Kidney (tissue), 14 donors: ENCODE results near the gene CCDC92B. TPM values are rescaled to one million over a fixed set of nuclear protein-coding genes. Genes with fewer than 3 reads are reported as not detected.

Experiments
- DNase-seq, 5 donors: peaks; one replicate each; pipeline ENCODE4 v3.0.0-alpha.2; 2013 to 2020
- FAIRE-seq: peaks from 2 replicates; lab custom pipeline; 2012; peaks lifted over from hg19 to GRCh38; lab: Jason Lieb, UNC
- H3K27ac ChIP-seq, 2 donors: one replicate each; pipeline ENCODE4 v1.7.0; 2013; ENCODE audit warnings: low read depth in 2 of 2, low read length in 2 of 2, inconsistent platforms in 1 of 2
- H3K27me3 ChIP-seq: one replicate; pipeline ENCODE4 v1.7.1; 2013; ENCODE audit warnings: low read length, inconsistent platforms; ENCODE audit not compliant: control insufficient read depth, insufficient read depth
- H3K36me3 ChIP-seq, 3 donors: one replicate each; pipeline versions ENCODE4 v1.7.0 to v1.7.1; 2013; ENCODE audit warnings: low read length in 3 of 3, control low read depth in 1 of 3, inconsistent platforms in 1 of 3; ENCODE audit not compliant: insufficient read depth in 3 of 3, control insufficient read depth in 2 of 3
- H3K4me1 ChIP-seq, 3 donors: one replicate each; pipeline versions ENCODE4 v1.7.0 to v1.7.1; 2013; ENCODE audit warnings: low read length in 3 of 3, inconsistent platforms in 1 of 3, low read depth in 1 of 3; ENCODE audit not compliant: control insufficient read depth in 2 of 3, insufficient read depth in 2 of 3
- H3K4me3 ChIP-seq, 3 donors: one replicate each; pipeline versions ENCODE4 v1.7.0 to v1.8.1; 2013; ENCODE audit warnings: low read length in 3 of 3, control low read depth in 1 of 3, inconsistent platforms in 1 of 3
- H3K9ac ChIP-seq, 3 donors: one replicate each; pipeline versions ENCODE4 v1.7.0 to v1.7.1; 2013; ENCODE audit warnings: low read length in 3 of 3, control low read depth in 1 of 3, inconsistent platforms in 1 of 3
- H3K9me3 ChIP-seq, 3 donors: one replicate each; pipeline versions ENCODE4 v1.7.0 to v1.7.1; 2013; ENCODE audit warnings: low read length in 3 of 3, control low read depth in 1 of 3, inconsistent platforms in 1 of 3; ENCODE audit not compliant: control insufficient read depth in 2 of 3, insufficient read depth in 1 of 3
- CTCF ChIP-seq: IDR thresholded peaks from 3 replicates; pipeline ENCODE4 v1.5.1; 2012; ENCODE audit warnings: mild to moderate bottlenecking, moderate library complexity, borderline replicate concordance; ENCODE audit not compliant: insufficient read depth; ENCODE audit errors: extremely low read depth
- intact Hi-C: fragments of 100-400 bp; cut with DNase I; formaldehyde crosslinking; loops from one replicate; pipeline ENCODE4 v1.11.1; 2022
- polyA plus RNA-seq: library from polyadenylated mRNA; stranded (reverse); fragments of 350-450 nt; fragmentation: Illumina TruSeq; extraction: RNeasy Lipid Tissue Mini Kit (QIAGEN cat#74804); gene quantifications from one replicate; pipeline ENCODE4 v1.2.3, GENCODE V29; 2014; ENCODE audit warnings: low read depth, low replicate concordance; ENCODE audit not compliant: insufficient read depth
- total RNA-seq: library from RNA; stranded (reverse); fragmentation: NEBNext Ultra II Directional; extraction: Animal tissue kit (Norgen Biotek cat#: 25700); gene quantifications from one replicate; pipeline ENCODE4 v1.2.1, GENCODE V29; 2021
- donor health status: control.
- donor health status: control.
- donor health status: control.
- donor health status: control.
- donor health status: control.
- donor health status: DM: yes; HTN: yes; CAD: no.
- donor health status: Normal renal cell carcinoma (clear cell type).

CCDC92B gene
- total and polyA plus RNA-seq, 2 donors from 2014 or later: 0.11 to 1.0 TPM

- H3K9me3 ChIP-seq: no peaks in the 10 kb centered on the region
- DNase-seq (no peak), FAIRE-seq (no peak)
- H3K4me1 ChIP-seq: peaks cover 0 to 3% (median 0%) of the 10 kb centered on the region in 3 donors
- H3K4me3 ChIP-seq: no peak overlapping the region
- no peaks in the 10 kb centered on the region for H3K27me3 ChIP-seq
- intact Hi-C loops: no loop called here
- no peak overlapping the region for H3K27ac ChIP-seq
- no peaks in the 10 kb centered on the region for H3K36me3 ChIP-seq
- no peak for TF ChIP-seq CTCF
- H3K9ac ChIP-seq: no peak overlapping the region
These were observed 30.8 kb upstream of the CCDC92B start for GRCh38 chr17:2780256-2780655.

GRCh38 chr17:2779545-2779944 lies 30.1 kb upstream of the CCDC92B start:
- Histone ChIP-seq H3K9me3 (no peaks in the 10 kb centered on the region), H3K4me1 (peaks cover 0 to 3% (median 0%) of the 10 kb centered on the region in 3 donors), H3K9ac (no peak overlapping the region), H3K4me3 (no peak overlapping the region), H3K36me3 (no peaks in the 10 kb centered on the region), H3K27me3 (no peaks in the 10 kb centered on the region), H3K27ac (no peak overlapping the region)
- no peak for TF ChIP-seq CTCF
- intact Hi-C loops: no loop called here
- FAIRE-seq: no peak
- DNase-seq: no peak

GRCh38 chr17:2778489-2778888 lies 29.0 kb upstream of the CCDC92B start:
- H3K4me3 ChIP-seq: no peak overlapping the region
- intact Hi-C loops: no loop called here
- no peaks in the 10 kb centered on the region for H3K9me3 ChIP-seq
- H3K4me1 ChIP-seq: peaks cover 0 to 3% (median 0%) of the 10 kb centered on the region in 3 donors
- DNase-seq: no peak
- no peak overlapping the region for H3K27ac ChIP-seq
- no peaks in the 10 kb centered on the region for H3K36me3 ChIP-seq
- TF ChIP-seq CTCF: no peak
- no peak for FAIRE-seq
- no peaks in the 10 kb centered on the region for H3K27me3 ChIP-seq
- no peak overlapping the region for H3K9ac ChIP-seq

- DNase-seq (peak in 1 of 5 donors; percentile 50), FAIRE-seq (no peak)
- no peak overlapping the region for H3K9ac ChIP-seq
- no peaks in the 10 kb centered on the region for H3K27me3 ChIP-seq
- peaks cover 0 to 3% (median 0%) of the 10 kb centered on the region in 3 donors for H3K4me1 ChIP-seq
- no peak for TF ChIP-seq CTCF
- intact Hi-C loops: no loop called here
- H3K9me3 ChIP-seq: no peaks in the 10 kb centered on the region
- no peak overlapping the region for H3K27ac ChIP-seq
- H3K4me3 ChIP-seq: peak overlapping the region in 1 of 3 donors; percentile 52
- no peaks in the 10 kb centered on the region for H3K36me3 ChIP-seq
These were observed 27.9 kb upstream of the CCDC92B start for GRCh38 chr17:2777242-2777867.
